Non-pigmented ciliary epithelial cell (primary cell): ENCODE measurements around the gene PCSK6.
"Not testable (repeated sequence)": the region's sequence is repeated elsewhere in the genome, so short reads cannot be mapped to it uniquely, and the experiment has no call there.

Experiments used
- DNase-seq: peaks from one replicate; pipeline ENCODE4 v3.0.0-alpha.2; 2010; ENCODE audit warnings: low read depth

The PCSK6 gene

DNA sequence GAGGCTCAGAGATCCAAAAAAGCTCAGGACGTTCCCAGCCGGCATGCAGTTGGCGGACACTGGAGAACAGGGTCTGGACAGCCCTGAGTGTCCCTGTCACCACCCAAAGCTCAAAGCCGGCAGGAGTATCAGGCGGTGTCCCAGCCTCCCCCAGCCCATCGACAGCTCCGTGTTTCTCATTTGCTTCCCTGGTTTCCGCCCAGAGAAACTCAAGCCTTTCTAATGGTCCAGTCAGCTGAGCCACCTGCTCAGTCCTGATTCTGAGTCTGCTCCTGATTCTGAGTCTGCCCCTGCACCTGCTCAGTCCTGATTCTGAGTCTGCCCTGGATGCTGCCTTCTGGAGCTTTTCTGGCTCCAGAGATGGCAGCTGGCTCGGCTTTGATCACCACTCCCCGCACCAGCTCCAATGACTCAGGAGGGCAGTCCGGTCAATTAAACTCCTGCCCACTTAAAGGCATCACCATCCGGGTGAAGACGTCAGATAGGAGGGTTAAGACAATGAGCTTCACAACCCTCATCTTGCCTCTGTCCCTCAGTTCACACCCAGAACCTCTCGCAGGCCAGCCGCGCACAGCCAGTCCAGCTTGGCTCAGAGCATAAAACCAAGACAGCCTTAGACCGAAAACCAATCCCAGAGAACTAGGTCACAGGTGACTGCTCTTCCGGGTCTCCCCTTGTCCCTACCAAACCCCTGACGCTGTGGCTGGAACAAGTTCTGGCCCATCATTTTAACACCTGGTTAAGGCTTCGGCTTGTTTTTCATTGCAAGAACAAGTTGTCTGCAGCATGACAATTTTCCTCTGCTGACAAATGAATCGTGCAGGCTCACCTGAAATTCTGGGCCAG lies 6.8 kb downstream of the PCSK6 start:
- DNase-seq = no peak

DNA sequence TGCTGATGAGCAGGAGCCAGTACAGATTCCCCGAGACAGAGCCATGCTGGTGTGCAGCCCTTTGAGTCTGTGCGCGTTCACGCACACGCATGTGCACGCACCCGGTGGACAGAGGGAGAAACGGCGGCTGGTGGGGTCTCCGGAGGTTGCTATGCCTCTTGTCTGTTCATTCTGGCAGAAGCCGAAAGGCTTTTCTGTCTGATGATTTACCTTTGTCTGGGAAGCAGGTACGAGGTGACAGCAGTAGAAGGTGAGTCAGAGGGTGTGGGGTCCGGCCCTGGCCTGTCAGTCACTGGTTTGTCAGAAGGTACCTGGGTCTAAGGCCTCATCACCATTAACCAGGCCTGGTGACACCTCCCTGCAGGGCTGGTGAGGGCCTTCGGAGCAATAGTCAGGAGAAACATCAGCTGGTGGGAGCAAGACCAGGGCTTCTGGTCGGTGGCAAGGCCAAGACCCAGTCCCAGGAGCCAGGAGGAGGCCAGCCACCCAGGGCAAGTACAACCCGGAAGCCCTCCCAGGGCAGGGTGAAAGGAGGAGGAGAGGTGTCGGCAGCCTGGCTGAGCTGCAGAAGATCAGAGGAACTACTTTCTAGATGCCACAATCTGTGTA lies 7.5 kb downstream of the PCSK6 start:
- no peak for DNase-seq

DNA sequence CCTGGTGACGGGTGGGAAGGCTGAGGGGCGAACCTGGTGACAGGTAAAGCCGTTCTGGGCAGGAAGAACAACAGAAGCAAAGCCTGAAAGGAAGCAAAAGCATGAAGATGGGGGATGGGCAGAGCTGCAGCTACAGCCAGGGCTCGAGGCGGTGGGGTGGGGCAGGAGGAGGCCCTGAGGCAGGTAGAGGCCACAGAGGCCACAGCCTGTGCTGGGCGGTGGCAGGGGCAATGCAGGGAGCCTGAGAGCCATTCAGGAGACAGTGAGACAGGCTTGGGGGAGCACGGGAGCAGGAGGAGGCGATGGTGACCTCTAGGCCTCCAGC lies 8.2 kb downstream of the PCSK6 start:
- no peak for DNase-seq

DNA sequence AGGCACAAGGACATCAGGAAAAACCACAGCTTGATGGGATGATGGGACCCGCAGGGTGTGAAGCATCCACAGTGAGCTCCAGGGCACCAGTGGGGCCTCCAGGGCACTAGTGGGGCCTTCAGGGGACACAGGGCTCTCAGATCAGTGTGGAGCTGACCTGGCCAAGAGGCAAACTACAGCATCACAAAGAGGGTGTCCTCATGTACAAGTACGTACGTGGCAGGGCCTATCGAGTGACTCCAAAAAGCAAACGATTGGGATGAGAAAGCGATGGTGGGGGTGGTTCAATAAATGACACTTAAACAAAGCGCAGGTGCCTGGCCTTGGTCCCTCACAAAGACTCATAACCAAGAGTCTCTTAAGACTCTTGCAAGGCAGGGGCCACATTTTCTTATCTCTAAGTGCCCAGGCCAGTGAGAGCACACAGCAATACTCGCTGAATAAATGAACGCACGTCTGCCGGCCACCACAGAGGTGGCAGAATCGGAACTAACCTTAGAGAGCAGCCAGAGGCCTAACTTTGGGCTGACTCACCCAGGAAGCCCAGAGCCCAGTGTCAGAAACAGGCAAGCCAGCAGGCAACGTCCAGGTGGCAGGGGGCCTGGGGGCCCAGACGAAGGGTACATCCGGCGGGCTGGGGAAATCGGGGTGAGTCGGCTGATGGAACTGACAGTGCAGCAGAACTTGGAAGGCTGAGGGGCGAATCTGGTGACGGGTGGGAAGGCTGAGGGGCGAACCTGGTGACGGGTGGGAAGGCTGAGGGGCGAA lies 8.7 kb downstream of the PCSK6 start:
- no peak for DNase-seq

DNA sequence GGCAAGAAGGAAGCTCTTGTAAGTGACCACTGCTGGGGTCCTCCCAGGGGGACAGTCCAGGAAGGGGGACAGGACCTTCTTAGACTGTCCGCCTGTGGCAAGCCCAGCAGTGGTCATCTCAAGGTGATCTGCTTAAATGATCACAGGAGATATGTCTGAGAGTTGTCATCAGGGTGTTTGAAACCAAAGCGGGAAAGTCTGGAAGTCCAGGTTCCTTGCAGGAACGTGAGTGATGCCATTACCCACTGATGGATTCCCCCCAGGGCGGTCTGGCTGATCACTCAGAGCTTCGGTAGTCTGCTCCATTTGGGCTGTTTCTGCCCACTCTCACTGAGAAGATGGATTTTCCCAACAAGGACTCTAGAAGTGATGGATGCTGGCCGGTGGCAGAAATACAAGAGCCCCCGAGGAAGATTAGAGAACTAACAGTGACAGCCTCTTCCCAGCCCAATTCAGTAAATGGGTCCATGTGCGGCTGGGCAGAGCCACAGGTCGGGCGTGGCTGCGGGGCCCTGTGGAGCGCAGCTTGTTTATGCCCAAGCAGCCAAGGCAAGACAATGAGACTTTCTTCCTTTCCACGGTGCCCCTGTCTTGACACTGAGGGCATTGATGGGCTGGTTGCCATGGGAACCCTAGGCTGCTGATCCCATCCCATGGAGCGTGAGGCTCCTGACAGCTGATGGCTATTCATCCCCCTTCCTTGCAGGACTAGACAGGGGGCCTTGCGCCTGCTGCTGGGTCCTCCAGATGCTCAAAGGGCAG lies 9.5 kb downstream of the PCSK6 start:
- no peak for DNase-seq

DNA sequence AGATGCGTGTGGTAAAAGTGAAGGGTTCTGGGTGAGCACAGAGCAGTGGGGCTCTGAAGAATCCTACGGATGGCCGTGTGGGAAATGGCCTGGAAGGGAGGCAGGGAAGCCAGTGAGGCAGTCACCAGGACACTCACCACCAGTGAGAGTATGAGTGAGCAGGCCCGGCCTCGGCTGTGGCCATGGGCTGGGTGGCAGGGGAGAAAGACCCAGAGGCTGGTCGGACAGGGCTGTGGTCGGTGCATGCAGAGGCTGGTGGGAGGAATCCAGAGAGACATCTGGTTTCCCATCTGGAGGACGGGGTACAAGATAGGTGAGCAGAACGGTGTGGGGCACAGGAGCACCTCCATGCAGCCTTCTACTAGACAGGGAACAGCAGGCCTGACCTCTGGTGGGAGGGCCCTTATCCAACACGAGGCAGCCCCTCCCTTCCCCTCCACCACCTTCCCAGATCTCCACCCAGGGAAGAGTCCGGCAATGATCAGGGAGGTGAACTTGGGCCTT lies 10.1 kb downstream of the PCSK6 start:
- DNase-seq = no peak

DNA sequence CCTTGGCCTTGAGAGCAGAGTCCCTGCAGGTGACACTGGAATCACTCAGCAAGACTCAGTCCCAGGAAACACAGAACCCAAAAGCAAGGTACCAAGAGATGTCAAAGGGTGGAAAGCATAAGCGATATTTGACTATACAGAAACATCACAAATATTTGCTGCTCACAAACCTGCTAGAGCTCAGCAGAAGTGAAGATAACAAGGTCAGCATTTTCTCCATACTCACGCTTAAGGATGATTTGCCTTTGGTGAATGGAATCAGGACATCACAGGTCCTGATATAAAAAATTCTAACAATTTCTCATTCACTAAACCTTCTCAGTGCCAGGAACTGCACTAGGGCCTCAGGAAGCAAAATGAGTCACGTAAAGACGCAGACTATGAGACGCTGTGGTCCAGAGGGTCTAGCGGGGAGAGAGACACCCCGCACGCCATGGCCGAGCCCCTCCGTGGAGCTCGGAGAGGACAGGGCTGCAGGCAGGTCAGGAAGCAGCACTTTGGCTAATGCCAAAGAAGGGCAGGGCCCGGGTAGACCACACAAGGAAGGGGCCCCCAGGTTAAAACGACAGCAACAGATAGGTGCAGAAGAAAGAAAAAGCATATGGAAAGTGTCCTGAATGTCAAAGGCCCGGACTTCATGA lies 10.7 kb downstream of the PCSK6 start:
- DNase-seq = no peak

DNA sequence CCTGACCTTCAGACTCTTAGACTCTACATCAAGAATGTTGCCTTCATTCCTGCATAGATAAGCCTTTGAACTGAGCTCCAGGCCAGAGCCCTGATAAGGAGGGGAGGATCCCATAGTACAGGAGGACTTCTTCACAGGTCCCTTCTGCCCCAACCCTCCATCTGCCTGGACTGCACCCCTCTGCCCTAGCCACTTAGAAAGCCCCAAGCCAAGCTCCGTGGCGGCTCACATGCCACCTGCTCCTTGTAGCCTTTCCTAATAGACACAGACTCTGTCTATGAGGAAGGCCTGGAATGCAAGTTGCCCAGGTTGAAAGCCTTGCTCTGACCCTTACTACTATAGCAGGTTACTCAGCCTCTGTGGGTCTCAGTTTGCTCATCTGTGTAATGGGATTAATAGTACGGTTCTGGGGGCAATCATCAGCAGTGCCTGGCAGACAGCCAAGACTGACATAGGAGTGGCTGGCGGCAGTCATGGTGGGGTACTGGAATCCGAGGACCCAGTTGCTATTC lies 11.6 kb downstream of the PCSK6 start:
- no peak for DNase-seq

DNA sequence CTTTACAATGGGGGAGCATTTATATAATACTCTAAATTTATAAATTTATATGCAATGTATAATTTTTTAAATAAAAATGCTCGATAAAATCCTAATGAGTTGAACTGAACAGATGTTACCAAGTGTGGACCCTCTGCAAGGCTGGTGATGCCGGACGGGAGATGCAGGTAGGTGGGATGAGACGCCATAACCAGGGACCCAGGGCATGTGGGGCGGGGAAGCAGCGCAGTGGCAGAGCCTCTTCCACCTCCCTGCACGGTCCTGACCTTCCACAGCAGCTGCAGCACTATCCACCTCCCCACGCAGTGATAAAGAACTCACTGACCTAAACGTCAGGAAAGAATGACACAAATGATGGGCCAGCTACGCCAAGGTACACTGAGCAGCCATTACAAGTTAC lies 12.8 kb downstream of the PCSK6 start:
- no peak for DNase-seq

DNA sequence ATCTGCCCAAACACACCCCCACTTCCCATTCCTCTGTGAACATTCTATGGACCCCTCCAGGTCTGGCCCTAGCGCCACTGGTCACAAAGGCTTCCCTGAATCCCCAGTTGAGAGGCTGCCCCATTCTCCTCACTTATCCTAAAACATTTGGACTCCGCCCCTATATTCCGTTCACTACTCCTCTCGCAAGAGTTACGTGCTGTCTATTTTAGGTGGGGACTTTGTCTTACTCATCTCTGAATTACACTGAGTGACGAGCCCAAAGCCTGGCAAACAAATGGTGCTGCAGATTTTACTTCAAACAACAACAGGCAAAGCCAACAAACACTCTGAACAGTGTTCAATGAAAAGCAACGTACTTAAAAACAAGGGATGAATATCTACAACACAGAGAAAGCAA lies 14.5 kb downstream of the PCSK6 start:
- DNase-seq = no peak

DNA sequence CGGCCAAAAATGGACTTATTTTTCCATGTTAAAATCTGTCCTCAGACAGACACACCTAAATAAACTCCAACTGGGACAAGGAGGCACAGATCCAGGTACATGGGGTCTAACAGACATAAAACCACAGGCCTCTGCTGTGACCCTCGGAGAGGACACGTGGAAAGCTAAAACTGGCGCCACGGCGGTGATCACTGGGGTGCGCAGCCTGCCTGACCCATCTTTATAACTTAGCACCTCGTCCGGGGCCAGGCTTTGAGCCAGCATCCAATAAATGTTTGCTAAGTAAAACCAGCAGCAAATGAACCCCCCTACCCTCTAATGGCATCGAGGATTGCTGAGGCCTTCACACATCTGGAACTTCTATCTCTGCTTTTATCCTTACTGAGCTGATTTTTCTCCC lies 15.3 kb downstream of the PCSK6 start:
- no peak for DNase-seq

DNA sequence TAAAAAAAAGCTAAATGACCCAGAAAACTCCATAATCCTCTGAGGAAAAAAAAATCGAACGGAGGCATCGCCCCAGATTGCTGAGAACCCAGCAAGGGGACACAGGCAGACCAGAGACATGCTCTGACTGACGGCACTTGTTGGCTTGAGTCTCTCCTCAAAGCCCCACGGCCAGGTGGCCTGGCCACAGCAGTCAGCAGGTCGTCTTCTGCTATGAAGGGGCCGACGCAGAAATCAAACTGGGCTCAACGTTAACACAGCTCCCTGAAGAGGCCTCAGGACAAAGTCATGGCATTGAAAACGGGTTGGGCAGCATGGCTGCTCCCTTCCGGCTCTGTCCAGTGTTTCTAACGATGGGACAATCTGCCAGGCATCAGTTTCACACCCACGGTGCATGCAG lies 17.5 kb downstream of the PCSK6 start:
- DNase-seq = no peak

DNA sequence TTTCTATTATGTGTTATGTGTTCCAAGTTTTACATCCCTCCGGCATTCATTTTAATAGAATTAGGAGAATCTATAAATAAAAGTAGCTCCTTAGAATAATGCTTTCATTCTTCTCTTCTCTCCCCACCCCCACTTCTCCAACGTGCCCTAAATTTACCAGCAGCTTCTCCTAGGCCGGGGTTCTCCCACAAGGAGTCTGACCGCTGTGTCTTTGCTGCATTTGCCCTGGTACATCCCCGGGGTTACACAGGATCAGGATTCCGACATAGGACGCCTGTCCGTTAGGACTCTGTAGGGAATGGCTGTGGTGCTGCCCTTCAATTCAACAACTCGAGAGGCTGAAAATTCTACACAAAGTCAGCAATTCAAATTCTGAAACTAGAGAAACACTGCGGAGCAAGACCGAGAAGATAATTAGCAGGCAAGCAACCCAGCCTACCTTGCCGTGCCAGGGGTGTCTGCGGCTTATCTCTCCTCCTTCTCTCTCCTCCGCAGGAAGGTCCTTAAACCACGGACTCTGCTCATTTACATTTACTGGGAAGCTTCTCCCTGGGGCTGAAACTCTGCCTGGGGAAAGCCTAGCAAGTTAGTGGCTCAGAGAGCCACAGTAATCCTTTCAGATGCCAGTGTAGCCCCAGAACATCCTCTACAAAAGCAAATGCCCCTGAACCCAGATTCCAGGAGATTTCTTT lies 18.8 kb downstream of the PCSK6 start:
- DNase-seq = no peak

DNA sequence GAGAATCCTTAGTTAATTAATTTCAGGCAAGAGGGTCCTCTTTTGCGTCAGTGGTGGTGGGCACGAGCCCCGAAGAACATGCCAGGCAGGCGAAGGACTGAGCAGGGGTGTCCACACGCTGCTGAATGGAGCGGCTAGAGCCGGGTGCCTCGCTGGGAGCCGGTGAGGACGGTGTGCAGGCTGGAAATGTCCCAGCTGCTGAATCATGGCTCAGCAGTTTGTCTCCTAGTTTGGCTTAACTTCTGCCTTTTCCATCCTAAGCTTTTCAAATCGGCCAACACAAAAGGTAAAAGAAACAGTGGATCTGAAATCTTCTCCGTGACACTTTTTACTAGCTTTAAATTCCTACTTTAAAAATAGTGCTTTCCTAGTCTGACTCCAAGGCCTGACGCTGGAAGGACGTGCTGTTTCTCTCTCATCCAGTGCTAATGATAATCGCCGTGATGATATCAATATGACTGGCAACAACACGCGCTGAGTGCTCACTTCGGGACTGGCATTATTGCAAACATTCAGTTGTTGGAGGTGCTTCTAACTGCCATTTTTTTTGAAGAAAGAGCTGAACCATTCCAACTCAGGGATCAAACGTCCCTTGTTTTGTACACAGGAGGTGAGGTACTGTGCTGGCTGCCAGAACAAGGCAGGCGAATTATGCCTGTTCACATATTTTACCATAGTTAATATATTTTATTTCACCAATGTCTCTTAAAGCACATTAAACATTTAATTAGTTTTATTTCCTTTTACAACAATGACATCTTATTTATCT lies 19.8 kb downstream of the PCSK6 start:
- no peak for DNase-seq

DNA sequence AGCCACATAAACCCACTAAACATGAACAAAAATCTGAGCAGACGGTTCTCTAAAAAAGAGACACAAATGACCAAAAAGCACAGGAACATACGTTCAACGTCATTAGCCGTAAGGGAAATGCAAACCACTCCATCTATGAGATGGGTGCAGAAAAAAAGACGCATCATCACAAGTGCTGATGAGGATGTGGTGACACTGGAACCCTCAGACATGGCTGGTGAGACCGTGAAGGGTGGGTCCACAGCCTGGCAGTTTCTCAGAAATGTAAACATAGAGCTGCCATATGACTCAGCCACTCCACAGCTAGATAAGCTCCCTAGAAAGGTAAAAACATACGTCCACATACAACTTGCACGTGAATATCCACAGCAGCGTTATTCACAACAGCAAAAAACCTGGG lies 23.3 kb downstream of the PCSK6 start:
- no peak for DNase-seq

DNA sequence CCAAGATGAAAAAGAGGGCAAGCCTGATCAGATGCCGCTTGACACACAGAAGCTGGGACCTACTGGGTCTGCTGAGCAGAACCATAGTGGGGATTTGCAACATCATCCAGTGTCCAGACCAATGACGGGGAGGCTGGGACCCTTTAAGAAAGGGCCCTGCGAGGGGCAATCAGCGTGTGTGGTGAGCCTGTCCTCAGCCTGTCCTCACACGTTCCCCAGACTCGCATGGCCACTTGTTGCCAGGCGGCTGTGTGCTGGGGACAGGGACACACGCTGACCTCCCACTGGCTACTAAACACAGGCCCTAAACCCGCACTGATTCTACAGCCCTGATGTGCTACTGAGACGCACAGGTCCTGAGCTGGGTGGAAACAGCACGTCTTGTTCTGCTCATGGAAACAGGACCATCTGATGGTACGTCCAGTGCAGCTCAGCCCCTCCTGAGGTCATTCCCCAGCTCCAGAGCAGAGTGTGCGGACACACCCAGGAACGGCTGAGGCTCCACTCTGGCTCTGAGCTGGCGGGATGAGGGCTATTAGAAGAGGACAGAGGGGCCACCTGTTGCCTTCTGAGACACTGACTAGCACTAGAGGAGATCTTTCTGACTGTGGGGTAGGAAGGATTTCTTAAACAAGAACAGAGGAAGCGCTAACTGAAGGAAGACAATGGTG lies 24.4 kb downstream of the PCSK6 start:
- DNase-seq = no peak

DNA sequence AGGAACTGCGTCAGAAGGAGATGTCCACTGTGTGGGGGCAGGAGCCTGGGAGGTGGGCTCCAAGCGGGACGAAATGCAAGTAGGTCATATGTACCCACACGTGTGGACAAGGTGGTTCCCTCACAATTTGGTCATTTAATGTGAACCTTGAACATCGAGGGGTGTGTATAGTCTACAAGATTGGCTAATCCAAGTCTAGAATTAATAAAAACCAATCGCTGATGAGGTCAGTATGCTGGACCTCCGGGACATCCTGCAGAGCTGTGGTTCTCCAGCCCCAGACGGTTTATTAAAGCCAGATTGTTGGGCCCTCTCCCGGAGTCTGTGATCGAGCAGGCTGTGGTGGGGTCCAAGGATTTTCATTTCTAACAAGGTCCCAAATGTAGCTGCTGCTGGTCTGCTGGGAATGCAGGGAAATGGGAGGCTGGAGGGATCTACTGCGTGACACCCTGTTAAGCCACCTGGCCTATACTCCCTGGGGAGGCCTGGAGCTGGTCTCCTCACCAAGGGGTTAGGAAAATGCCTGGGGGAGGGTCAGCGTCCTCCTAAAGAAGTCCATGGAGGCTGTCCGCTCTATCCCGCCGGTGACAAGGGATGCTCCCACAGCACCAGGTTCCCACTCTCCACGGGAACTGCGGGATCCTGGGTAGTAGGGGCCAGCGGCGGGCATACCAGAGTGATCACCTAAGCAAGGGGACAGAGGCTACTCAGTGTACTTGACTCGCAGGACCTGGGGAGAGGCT lies 25.1 kb downstream of the PCSK6 start:
- no peak for DNase-seq

DNA sequence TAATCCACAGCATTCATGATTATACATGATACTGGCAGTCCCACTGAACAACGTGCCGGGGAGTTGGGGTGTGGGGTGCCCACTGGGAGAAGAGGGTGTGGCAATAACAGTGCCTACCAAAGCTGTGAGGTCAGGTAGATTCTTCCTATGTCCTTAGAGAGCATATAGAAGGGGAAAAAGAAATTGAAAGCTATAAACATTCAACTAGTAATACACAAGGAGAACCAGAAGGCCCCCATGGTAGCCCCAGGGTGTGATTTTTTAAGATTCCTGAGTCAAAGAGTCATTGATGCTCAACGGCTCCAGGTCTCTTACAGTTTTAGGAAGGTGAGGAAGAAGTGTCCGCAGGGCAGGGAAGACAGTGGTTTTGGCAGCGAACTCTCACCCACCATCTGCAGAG lies 25.8 kb downstream of the PCSK6 start:
- DNase-seq = not testable (repeated sequence)

DNA sequence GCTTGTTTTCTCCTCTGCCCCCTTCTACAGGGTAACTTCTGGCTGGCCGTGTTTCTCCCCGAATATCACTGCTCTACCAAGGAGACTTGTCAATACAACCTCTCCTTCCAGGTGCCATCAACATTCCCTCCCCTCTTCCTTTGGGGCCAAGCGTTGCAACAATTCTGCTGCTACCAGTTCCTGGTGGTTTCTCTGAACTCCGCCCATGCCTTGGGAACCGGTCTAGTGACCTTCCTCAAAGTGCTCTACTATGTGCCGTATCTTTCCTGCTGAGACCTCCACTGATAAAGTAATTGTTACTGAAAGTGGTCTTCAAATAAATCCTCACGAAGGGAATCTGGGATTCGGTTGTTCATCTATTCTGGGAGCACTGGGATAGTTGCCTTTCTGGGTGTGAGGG lies 26.2 kb downstream of the PCSK6 start:
- DNase-seq = no peak
